OCI-LY3 (cell line): ENCODE results near the gene CADPS2.

Source experiments
- H2AFZ ChIP-seq: fragments of 200-600, 300-600 bp; shearing (Covaris generic); 2 replicates; pipeline ENCODE4 v1.6.0; 2014; ENCODE audit warnings: antibody characterized with exemption, low read depth, low read length
- H3K27ac ChIP-seq: fragments of 200-600, 300-600 bp; sonication (generic); 2 replicates; pipeline ENCODE4 v1.5.1; 2014; ENCODE audit warnings: mild to moderate bottlenecking, low read length, moderate library complexity, mixed read lengths
- H3K27me3 ChIP-seq: fragments of 200-600, 300-600 bp; sonication (generic); 2 replicates; pipeline ENCODE4 v1.6.1; 2014; ENCODE audit warnings: low read depth, low read length, mixed read lengths
- H3K36me3 ChIP-seq: fragments of 200-600, 300-600 bp; sonication (generic); replicated peaks from 2 replicates; pipeline ENCODE3; 2014; ENCODE audit warnings: low read depth, low read length, mixed read lengths
- H3K4me1 ChIP-seq: fragments of 300-600, 200-600 bp; sonication (generic); 2 replicates; pipeline ENCODE4 v1.6.1; 2014; ENCODE audit warnings: low read length, mixed read lengths
- H3K4me2 ChIP-seq: fragments of 200-600, 300-600 bp; sonication (generic); 2 replicates; pipeline ENCODE4 v1.6.1; 2014; ENCODE audit warnings: low read length, mixed read lengths
- H3K4me3 ChIP-seq: fragments of 300-600, 200-600 bp; sonication (generic); 2 replicates; pipeline ENCODE4 v1.5.1; 2014; ENCODE audit warnings: antibody characterized with exemption, mild to moderate bottlenecking, low read length, moderate library complexity
- H3K79me2 ChIP-seq: fragments of 300-600, 200-600 bp; shearing (Covaris generic); 2 replicates; pipeline ENCODE4 v1.6.1; 2014; ENCODE audit warnings: mild to moderate bottlenecking, low read length, mixed read lengths
- H3K9ac ChIP-seq: fragments of 300-600, 200-600 bp; shearing (Covaris generic); 2 replicates; pipeline ENCODE4 v1.6.0; 2014; ENCODE audit warnings: mild to moderate bottlenecking, low read length, moderate library complexity
- H3K9me3 ChIP-seq: fragments of 200-600, 300-600 bp; shearing (Covaris generic); 2 replicates; pipeline ENCODE4 v1.6.1; 2014; ENCODE audit warnings: low read length, mixed read lengths; ENCODE audit not compliant: insufficient read depth
- H4K20me1 ChIP-seq: fragments of 200-600, 300-600 bp; sonication (generic); 2 replicates; pipeline ENCODE4 v1.6.1; 2016; ENCODE audit warnings: low read length, mixed read lengths; ENCODE audit not compliant: insufficient read depth
- EZH2phosphoT487 ChIP-seq: fragments of 200-600 bp; shearing (Covaris generic); IDR thresholded peaks from 2 replicates; pipeline ENCODE4 v1.6.1; 2018; ENCODE audit warnings: antibody characterized with exemption, mixed run types, low read depth
- TF ChIP-seq, protein P1 (sequence below): fragments of 200-600, 300-600 bp; sonication (generic); IDR thresholded peaks from 2 replicates; pipeline ENCODE4 v1.5.1; 2014; ENCODE audit warnings: antibody characterized with exemption, low read length, low read depth

CADPS2 gene

DNA sequence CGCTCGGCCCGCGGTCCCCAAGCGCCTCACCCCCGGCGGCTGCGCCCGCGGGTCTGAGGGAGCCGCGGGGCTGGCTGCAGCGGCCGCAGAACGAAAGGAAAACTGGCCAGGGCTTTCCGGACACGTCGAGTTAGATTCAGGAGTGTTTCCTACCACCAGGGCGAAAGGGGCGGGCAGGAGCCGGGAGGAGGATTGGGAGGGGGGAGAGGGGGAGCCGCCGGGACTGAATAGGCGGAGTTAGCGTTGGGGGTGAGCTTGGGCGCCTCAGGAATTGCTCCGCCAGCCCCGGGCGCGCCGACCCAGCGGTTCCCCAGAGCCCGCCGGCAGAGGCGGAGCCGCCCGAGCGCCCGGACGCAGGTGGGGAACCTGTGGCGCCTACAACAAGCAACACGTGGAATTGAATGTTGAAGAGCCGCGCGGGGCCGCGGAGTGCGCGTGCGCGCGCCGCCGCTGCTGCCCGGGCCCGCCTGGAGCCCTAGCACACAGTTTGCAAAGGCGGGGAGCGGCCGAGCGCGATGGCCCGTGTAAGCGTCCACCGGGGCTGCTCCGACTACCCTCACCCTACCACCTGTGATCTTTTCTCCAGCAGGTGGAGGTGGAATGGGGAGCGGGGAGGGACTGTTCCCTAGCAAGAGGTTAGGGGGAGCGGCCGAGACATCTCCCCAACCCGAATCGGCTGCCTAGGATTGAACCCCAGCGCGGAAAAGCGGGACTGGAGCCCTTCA lies at the start of gene CADPS2:
TSS of gene CADPS2 (minus strand) at position 104 of the 725 bp plus-strand sequence. CDS start 123 bp downstream, outside the sequence.
- Histone ChIP-seq H3K27ac (no peak within 1 kb of the TSS), H3K9me3 (no peaks in the 10 kb centered on the region), H3K4me3 (no peak within 1 kb of the TSS), H2AFZ (no peak within 1 kb of the TSS), H3K9ac (no peak within 1 kb of the TSS), H4K20me1 (no peaks in the 10 kb centered on the region), H3K36me3 (no peaks in the 10 kb centered on the region), H3K4me2 (no peak within 1 kb of the TSS), H3K4me1 (no peaks in the 10 kb centered on the region), H3K27me3 (no peaks in the 10 kb centered on the region), H3K79me2 (no peaks in the 10 kb centered on the region)
- TF ChIP-seq, protein P1, sequence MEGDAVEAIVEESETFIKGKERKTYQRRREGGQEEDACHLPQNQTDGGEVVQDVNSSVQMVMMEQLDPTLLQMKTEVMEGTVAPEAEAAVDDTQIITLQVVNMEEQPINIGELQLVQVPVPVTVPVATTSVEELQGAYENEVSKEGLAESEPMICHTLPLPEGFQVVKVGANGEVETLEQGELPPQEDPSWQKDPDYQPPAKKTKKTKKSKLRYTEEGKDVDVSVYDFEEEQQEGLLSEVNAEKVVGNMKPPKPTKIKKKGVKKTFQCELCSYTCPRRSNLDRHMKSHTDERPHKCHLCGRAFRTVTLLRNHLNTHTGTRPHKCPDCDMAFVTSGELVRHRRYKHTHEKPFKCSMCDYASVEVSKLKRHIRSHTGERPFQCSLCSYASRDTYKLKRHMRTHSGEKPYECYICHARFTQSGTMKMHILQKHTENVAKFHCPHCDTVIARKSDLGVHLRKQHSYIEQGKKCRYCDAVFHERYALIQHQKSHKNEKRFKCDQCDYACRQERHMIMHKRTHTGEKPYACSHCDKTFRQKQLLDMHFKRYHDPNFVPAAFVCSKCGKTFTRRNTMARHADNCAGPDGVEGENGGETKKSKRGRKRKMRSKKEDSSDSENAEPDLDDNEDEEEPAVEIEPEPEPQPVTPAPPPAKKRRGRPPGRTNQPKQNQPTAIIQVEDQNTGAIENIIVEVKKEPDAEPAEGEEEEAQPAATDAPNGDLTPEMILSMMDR = no peak
- no peak for TF ChIP-seq EZH2phosphoT487

DNA sequence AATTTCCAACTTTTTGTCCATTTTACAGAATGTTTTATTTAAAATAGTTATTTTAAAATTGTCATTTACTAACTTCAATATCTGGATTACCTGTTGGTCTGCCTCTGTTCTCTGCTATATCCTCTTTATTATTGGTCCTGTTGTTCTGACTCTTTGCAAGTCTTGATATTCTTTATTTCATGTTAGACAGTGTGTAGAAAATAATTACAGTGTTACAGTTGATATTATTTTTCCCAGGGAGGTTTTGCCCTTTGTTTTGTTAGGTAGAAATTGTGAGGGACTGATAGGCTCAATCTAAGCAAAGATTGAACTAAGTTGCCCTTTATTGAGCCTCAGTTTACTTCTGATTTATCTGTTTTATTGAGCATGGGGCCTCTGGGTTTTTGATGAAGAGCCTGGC lies 49.4 kb upstream of the CADPS2 start:
- no peaks in the 10 kb centered on the region for H3K9me3 ChIP-seq
- no peak for TF ChIP-seq EZH2phosphoT487
- TF ChIP-seq, protein P1 = no peak

GRCh38 chr7:122919643-122920181 lies 33.5 kb upstream of the CADPS2 start:
- Histone ChIP-seq H2AFZ (no peak overlapping the region), H4K20me1 (no peaks in the 10 kb centered on the region), H3K9ac (no peak overlapping the region), H3K9me3 (no peaks in the 10 kb centered on the region), H3K36me3 (no peaks in the 10 kb centered on the region), H3K27me3 (no peaks in the 10 kb centered on the region), H3K4me1 (no peaks in the 10 kb centered on the region), H3K4me2 (no peak overlapping the region), H3K4me3 (no peak overlapping the region), H3K27ac (no peak overlapping the region), H3K79me2 (no peaks in the 10 kb centered on the region)
- TF ChIP-seq, protein P1 = no peak
- TF ChIP-seq EZH2phosphoT487 = no peak

More for the DNA sequence above, 49.4 kb upstream of the CADPS2 start:
- no peaks in the 10 kb centered on the region for H3K4me1 ChIP-seq
- no peaks in the 10 kb centered on the region for H4K20me1 ChIP-seq
- no peak overlapping the region for H2AFZ ChIP-seq
- no peak overlapping the region for H3K4me2 ChIP-seq
- H3K4me3 ChIP-seq = no peak overlapping the region
- no peaks in the 10 kb centered on the region for H3K79me2 ChIP-seq
- no peaks in the 10 kb centered on the region for H3K36me3 ChIP-seq
- H3K27me3 ChIP-seq = no peaks in the 10 kb centered on the region
- no peak overlapping the region for H3K27ac ChIP-seq
- no peak overlapping the region for H3K9ac ChIP-seq

DNA sequence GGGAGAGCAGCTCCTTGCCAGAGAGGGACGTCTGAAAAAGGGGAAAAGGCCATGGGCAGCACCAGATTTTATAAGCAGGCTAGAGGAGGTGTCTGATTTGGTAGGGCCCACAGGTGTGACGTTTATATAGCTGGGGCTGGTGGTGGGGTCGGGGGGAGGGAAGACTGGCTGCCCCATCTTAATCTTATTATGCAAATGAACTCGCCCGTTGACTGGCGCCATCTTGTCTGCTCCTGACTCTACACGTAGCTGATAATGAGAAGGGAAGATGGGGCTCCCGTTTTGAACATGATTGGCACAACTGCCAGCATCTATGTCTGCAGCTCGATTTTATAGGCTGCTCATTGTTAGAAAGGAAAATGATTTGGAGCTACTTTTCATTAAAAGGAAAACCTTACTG lies 28.6 kb upstream of the CADPS2 start:
- Histone ChIP-seq H3K4me1 (no peaks in the 10 kb centered on the region), H3K36me3 (no peaks in the 10 kb centered on the region), H3K4me2 (no peak overlapping the region), H3K9ac (no peak overlapping the region), H3K9me3 (no peaks in the 10 kb centered on the region), H2AFZ (no peak overlapping the region), H3K79me2 (no peaks in the 10 kb centered on the region), H3K27ac (no peak overlapping the region), H4K20me1 (no peaks in the 10 kb centered on the region), H3K4me3 (no peak overlapping the region), H3K27me3 (no peaks in the 10 kb centered on the region)
- no peak for TF ChIP-seq EZH2phosphoT487
- TF ChIP-seq, protein P1 = no peak
